HG03575 (cell line): Measurements from ENCODE around the gene P2RX2.

Experiments used
- ATAC-seq: cut with Tn5 transposase; IDR thresholded peaks from one replicate; pipeline ENCODE4 v1.9.1; 2021; ENCODE audit not compliant: unreplicated experiment, insufficient number of reproducible peaks, low FRiP score; ENCODE audit errors: extremely low read depth

Gene P2RX2

GRCh38 chr12:132618683-132619043 is at the start of gene P2RX2:
Gene P2RX2, plus strand, starts transcription at chr12:132618776. Its CDS starts 41 bp downstream, at chr12:132618817.
- ATAC-seq, result no peak

- ATAC-seq, result no peak
Observed at GRCh38 chr12:132568826-132569480, 49.6 kb upstream of the P2RX2 start.

GRCh38 chr12:132569856-132570480 is 48.6 kb upstream of the P2RX2 start:
- no peak for ATAC-seq

GRCh38 chr12:132570635-132571034 is 47.9 kb upstream of the P2RX2 start:
- no peak for ATAC-seq

- ATAC-seq, result no peak
Observed at GRCh38 chr12:132571051-132571450, 47.5 kb upstream of the P2RX2 start.

- ATAC-seq, result no peak
Observed at GRCh38 chr12:132571598-132571997, 47.0 kb upstream of the P2RX2 start.

GRCh38 chr12:132572106-132572505 is 46.5 kb upstream of the P2RX2 start:
- ATAC-seq, result no peak

GRCh38 chr12:132572801-132573760 is 45.5 kb upstream of the P2RX2 start:
- no peak for ATAC-seq

GRCh38 chr12:132574271-132574996 is 44.1 kb upstream of the P2RX2 start:
- ATAC-seq, result no peak

GRCh38 chr12:132575661-132576060 is 42.9 kb upstream of the P2RX2 start:
- no peak for ATAC-seq

- no peak for ATAC-seq
Observed at GRCh38 chr12:132576701-132577100, 41.9 kb upstream of the P2RX2 start.

- ATAC-seq, result no peak
Observed at GRCh38 chr12:132577191-132577920, 41.2 kb upstream of the P2RX2 start.

GRCh38 chr12:132578118-132578517 is 40.5 kb upstream of the P2RX2 start:
- no peak for ATAC-seq

GRCh38 chr12:132578826-132579225 is 39.8 kb upstream of the P2RX2 start:
- ATAC-seq, result no peak

GRCh38 chr12:132579744-132580143 is 38.8 kb upstream of the P2RX2 start:
- no peak for ATAC-seq

GRCh38 chr12:132580701-132581292 is 37.8 kb upstream of the P2RX2 start:
- ATAC-seq, result no peak

- no peak for ATAC-seq
Observed at GRCh38 chr12:132581348-132582057, 37.1 kb upstream of the P2RX2 start.

GRCh38 chr12:132582058-132582420 is 36.5 kb upstream of the P2RX2 start:
- ATAC-seq, result no peak
